ENCODE data around the gene CLASRP.

Gene CLASRP, protein sequence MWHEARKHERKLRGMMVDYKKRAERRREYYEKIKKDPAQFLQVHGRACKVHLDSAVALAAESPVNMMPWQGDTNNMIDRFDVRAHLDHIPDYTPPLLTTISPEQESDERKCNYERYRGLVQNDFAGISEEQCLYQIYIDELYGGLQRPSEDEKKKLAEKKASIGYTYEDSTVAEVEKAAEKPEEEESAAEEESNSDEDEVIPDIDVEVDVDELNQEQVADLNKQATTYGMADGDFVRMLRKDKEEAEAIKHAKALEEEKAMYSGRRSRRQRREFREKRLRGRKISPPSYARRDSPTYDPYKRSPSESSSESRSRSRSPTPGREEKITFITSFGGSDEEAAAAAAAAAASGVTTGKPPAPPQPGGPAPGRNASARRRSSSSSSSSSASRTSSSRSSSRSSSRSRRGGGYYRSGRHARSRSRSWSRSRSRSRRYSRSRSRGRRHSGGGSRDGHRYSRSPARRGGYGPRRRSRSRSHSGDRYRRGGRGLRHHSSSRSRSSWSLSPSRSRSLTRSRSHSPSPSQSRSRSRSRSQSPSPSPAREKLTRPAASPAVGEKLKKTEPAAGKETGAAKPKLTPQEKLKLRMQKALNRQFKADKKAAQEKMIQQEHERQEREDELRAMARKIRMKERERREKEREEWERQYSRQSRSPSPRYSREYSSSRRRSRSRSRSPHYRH

DNA sequence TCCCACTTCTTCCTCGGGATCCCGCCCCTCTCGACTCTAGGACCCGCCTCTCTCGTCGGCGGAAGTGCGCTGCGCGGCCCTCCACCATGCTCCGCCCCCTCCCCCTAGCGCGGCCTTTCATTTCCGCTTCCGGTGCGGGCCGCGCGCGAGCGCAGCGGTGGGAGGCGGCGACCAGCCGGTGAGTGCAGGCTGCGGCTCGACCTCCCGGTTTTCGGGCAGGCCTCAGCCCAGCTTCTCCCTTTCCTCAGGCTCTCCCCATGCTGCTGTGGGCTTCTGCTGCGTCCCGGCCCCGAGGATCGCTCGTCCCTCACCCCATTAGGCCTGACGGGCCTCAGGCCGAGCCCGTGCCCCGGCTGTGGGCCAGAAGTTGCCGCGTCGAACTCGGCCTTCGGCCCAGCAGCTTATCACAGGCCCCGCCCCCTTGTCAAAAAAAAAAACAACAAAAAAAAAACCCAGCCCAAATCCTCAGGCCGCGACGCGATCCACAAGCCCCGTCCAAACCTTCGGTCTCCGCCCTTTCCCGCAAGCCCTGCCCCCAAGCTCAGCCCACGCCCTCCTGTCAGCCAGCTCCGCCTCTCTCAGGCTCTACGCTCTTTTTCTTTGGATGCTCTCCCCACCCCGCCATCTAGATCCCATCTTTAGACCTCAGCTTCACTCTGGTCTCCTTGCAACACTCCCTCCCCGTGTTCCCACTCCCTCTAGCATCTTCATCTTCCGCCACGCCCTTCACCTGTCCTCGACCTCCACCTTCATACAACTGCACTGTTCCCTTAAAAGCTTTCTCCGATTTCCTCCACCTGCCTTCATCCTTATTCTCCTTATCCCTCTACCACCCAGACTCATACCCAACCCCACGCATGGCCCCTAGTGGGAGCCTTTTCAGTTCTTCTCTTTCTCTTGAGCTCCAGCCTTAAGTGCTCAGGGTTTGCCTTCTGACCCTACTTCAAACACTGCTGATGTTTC is at the start of gene CLASRP:
CLASRP (plus strand) TSS at position 115 of the 963 bp plus-strand sequence. CDS start 1,168 bp downstream, outside the sequence.
- TF ChIP-seq, protein P1, sequence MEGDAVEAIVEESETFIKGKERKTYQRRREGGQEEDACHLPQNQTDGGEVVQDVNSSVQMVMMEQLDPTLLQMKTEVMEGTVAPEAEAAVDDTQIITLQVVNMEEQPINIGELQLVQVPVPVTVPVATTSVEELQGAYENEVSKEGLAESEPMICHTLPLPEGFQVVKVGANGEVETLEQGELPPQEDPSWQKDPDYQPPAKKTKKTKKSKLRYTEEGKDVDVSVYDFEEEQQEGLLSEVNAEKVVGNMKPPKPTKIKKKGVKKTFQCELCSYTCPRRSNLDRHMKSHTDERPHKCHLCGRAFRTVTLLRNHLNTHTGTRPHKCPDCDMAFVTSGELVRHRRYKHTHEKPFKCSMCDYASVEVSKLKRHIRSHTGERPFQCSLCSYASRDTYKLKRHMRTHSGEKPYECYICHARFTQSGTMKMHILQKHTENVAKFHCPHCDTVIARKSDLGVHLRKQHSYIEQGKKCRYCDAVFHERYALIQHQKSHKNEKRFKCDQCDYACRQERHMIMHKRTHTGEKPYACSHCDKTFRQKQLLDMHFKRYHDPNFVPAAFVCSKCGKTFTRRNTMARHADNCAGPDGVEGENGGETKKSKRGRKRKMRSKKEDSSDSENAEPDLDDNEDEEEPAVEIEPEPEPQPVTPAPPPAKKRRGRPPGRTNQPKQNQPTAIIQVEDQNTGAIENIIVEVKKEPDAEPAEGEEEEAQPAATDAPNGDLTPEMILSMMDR (IDR thresholded peaks at IDR 0.05; ENCODE audit: low read length, missing control alignments): no peak
- H3K4me3 ChIP-seq (replicated peaks; ENCODE audit: low read depth, low read length): peak within 1 kb of the TSS; percentile 75
- DNase-seq (ENCODE audit: low read depth): peak; percentile 92

DNA sequence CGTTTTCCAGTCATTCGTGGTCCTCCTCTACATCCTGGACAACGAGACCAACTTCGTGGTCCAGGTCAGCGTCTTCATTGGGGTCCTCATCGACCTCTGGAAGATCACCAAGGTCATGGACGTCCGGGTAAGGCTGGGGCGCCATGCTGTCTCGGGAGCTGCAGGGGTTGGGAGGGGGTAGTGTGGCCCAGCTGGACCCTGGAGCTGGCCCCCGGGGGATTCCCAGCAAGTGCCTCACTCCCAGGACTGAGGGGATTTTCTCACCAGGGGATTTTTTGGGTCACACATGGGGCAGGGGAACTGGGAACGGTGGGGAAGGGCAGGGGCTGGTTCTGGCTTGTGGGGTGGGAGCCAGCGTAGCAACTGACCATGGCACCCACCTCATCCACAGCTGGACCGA is 48.4 kb upstream of the CLASRP start:
- TF ChIP-seq, protein P1 (IDR thresholded peaks at IDR 0.05; ENCODE audit: low read length, missing control alignments): no peak
- no peak for DNase-seq (ENCODE audit: low read depth)
- H3K4me3 ChIP-seq (replicated peaks; ENCODE audit: low read depth, low read length): no peak overlapping the region

DNA sequence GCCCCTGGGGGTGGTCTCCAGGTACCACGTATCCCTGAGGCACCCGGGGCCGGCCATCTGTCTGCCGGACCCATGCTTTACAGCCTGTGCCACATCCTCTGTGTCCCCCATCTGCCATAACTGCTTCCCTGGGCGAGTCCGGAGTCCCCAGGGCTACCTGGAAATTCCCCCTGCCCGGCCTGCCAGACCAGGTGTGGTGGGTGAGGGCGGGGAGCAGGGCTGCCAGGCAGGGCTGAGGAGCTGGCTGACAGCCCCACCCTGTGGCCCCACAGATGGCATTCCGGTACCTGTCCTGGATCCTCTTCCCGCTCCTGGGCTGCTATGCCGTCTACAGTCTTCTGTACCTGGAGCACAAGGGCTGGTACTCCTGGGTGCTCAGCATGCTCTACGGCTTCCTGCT is 47.9 kb upstream of the CLASRP start:
- TF ChIP-seq, protein P1 (IDR thresholded peaks at IDR 0.05; ENCODE audit: low read length, missing control alignments): no peak

DNA sequence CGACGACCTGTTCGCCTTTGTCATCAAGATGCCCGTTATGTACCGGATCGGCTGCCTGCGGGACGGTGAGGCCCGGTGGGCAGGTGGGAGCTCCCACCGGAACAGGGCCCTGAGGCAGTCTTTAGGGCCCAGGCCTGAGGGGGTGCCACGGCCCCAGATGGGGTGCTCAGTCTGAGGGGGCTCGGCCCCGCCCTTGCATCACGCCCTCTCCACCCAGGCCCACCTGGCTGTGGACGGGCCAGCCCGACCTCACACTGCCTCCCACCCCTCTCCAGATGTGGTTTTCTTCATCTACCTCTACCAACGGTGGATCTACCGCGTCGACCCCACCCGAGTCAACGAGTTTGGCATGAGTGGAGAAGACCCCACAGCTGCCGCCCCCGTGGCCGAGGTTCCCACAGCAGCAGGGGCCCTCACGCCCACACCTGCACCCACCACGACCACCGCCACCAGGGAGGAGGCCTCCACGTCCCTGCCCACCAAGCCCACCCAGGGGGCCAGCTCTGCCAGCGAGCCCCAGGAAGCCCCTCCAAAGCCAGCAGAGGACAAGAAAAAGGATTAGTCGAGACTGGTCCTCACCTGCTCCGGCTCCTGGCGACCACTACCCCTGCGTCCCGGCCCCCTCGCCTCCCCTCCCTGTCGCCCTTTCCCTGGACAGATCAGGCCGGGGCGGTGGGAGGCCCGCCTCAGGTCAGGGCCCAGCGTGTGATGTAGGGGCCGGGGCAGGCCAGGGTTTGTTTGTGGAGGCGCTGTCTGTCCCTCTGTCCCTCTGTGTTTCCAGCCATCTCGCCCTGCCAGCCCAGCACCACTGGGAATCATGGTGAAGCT is 46.3 kb upstream of the CLASRP start:
- TF ChIP-seq, protein P1 (IDR thresholded peaks at IDR 0.05; ENCODE audit: low read length, missing control alignments): no peak
- DNase-seq (ENCODE audit: low read depth): no peak
- H3K4me3 ChIP-seq (replicated peaks; ENCODE audit: low read depth, low read length): no peak overlapping the region

More for the DNA sequence above, 47.9 kb upstream of the CLASRP start:
- H3K4me3 ChIP-seq (replicated peaks; ENCODE audit: low read depth, low read length): no peak overlapping the region
- no peak for DNase-seq (ENCODE audit: low read depth)

DNA sequence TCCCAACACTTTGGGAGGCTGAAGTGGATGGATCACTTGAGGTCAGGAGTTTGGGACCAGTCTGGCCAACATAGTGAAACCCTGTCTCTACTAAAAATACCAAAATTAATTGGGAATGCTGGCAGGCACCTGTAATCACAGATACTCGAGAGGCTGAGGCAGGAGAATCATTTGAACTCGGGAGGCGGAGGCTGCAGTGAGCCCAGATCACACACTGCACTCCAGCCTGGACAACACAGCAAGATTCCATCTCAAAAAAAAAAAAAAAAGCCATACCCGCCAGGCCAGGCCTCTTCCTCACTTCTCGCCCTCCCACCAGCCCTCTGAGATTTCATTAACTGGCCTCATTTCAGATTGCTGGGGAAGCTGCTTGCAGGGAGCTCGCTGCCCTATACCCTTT is 45.3 kb upstream of the CLASRP start:
- DNase-seq (ENCODE audit: low read depth): no peak
- TF ChIP-seq, protein P1 (IDR thresholded peaks at IDR 0.05; ENCODE audit: low read length, missing control alignments): no peak
- no peak overlapping the region for H3K4me3 ChIP-seq (replicated peaks; ENCODE audit: low read depth, low read length)

Measured in fibroblast of pulmonary artery (primary cell).